H9 (cell line): ENCODE results near the gene MAML3. TPM values are rescaled to one million over a fixed set of nuclear protein-coding genes. Genes with fewer than 3 reads are reported as not detected.

ENCODE experiments used
- DNase-seq: peaks from one replicate; pipeline ENCODE4 v3.0.0-alpha.2; 2017
- H2AFZ ChIP-seq: one replicate; pipeline ENCODE4 v1.6.1; 2013; ENCODE audit warnings: mild to moderate bottlenecking, low read length, control low read depth, moderate library complexity
- H2AK5ac ChIP-seq: 2 replicates; pipeline ENCODE4 v1.6.1; 2013; ENCODE audit warnings: low read length, control low read depth, mixed read lengths; ENCODE audit not compliant: insufficient read length
- H2BK120ac ChIP-seq: one replicate; pipeline ENCODE4 v1.6.1; 2013; ENCODE audit warnings: low read depth, mild to moderate bottlenecking, low read length, control low read depth, inconsistent platforms; ENCODE audit not compliant: poor library complexity, severe bottlenecking
- H2BK12ac ChIP-seq: 2 replicates; pipeline ENCODE4 v1.6.1; 2013; ENCODE audit warnings: low read length, control low read depth, mixed read lengths, low read depth; ENCODE audit not compliant: insufficient read length
- H2BK15ac ChIP-seq: 2 replicates; pipeline ENCODE4 v1.6.1; 2013; ENCODE audit warnings: low read depth, low read length, control low read depth
- H2BK20ac ChIP-seq: one replicate; pipeline ENCODE4 v1.6.1; 2013; ENCODE audit warnings: low read depth, mild to moderate bottlenecking, low read length, control low read depth, inconsistent platforms; ENCODE audit not compliant: poor library complexity, severe bottlenecking
- H2BK5ac ChIP-seq: 2 replicates; pipeline ENCODE4 v1.6.1; 2013; ENCODE audit warnings: low read length, control low read depth, mixed read lengths; ENCODE audit not compliant: insufficient read length
- H3K14ac ChIP-seq: 2 replicates; pipeline ENCODE4 v1.6.1; 2013; ENCODE audit warnings: low read length, control low read depth; ENCODE audit not compliant: insufficient read depth
- H3K18ac ChIP-seq: 2 replicates; pipeline ENCODE4 v1.6.1; 2013; ENCODE audit warnings: low read depth, mild to moderate bottlenecking, mixed read lengths, low read length, control low read depth; ENCODE audit not compliant: insufficient read length
- H3K23ac ChIP-seq: 2 replicates; pipeline ENCODE4 v1.6.1; 2013; ENCODE audit warnings: low read length, control low read depth, mixed read lengths, low read depth; ENCODE audit not compliant: insufficient read length
- H3K23me2 ChIP-seq: 2 replicates; pipeline ENCODE4 v1.6.1; 2013; ENCODE audit warnings: low read depth, mild to moderate bottlenecking, mixed read lengths, low read length, control low read depth; ENCODE audit not compliant: insufficient read length, poor library complexity, severe bottlenecking
- H3K27ac ChIP-seq: 2 replicates; pipeline ENCODE4 v1.5.1; 2013; ENCODE audit warnings: low read length, control low read depth, mixed read lengths, low read depth; ENCODE audit not compliant: insufficient read length
- H3K27me3 ChIP-seq: 2 replicates; pipeline ENCODE4 v1.6.1; 2013; ENCODE audit warnings: low read length, control low read depth, inconsistent platforms; ENCODE audit not compliant: insufficient read depth
- H3K4ac ChIP-seq: 2 replicates; pipeline ENCODE4 v1.6.1; 2013; ENCODE audit warnings: low read depth, mild to moderate bottlenecking, control low read depth, inconsistent platforms, low read length, moderate library complexity
- H3K4me1 ChIP-seq: 2 replicates; pipeline ENCODE4 v1.6.1; 2013; ENCODE audit warnings: low read length, control low read depth, inconsistent platforms; ENCODE audit not compliant: insufficient read depth
- H3K4me2 ChIP-seq: 2 replicates; pipeline ENCODE4 v1.6.1; 2013; ENCODE audit warnings: low read length, control low read depth, mixed read lengths; ENCODE audit not compliant: insufficient read length, insufficient read depth
- H3K56ac ChIP-seq: 2 replicates; pipeline ENCODE4 v1.6.1; 2013; ENCODE audit warnings: low read depth, mild to moderate bottlenecking, mixed read lengths, low read length, control low read depth; ENCODE audit not compliant: insufficient read length
- H3K79me1 ChIP-seq: 2 replicates; pipeline ENCODE4 v1.6.1; 2013; ENCODE audit warnings: low read depth, mild to moderate bottlenecking, moderate library complexity, low read length, control low read depth, inconsistent platforms; ENCODE audit not compliant: insufficient read depth, poor library complexity, severe bottlenecking
- H3K79me2 ChIP-seq: 2 replicates; pipeline ENCODE4 v1.6.1; 2013; ENCODE audit warnings: low read length, control low read depth, inconsistent platforms; ENCODE audit not compliant: insufficient read depth
- H3K9ac ChIP-seq: 2 replicates; pipeline ENCODE4 v1.6.1; 2013; ENCODE audit warnings: low read length, control low read depth, mixed read lengths; ENCODE audit not compliant: insufficient read length; ENCODE audit errors: extremely low read depth
- H3K9me3 ChIP-seq: one replicate; pipeline ENCODE4 v1.6.1; 2013; ENCODE audit warnings: low read depth, low read length, inconsistent platforms; ENCODE audit not compliant: control insufficient read depth
- H3T11ph ChIP-seq: one replicate; pipeline ENCODE4 v1.6.1; 2013; ENCODE audit warnings: mild to moderate bottlenecking, low read length, control low read depth, inconsistent platforms
- H4K20me1 ChIP-seq: one replicate; pipeline ENCODE4 v1.6.1; 2013; ENCODE audit not compliant: control insufficient read depth, insufficient read length, insufficient read depth
- H4K5ac ChIP-seq: 2 replicates; pipeline ENCODE4 v1.6.1; 2013; ENCODE audit warnings: low read depth, mild to moderate bottlenecking, mixed read lengths, low read length, control low read depth; ENCODE audit not compliant: insufficient read length
- H4K8ac ChIP-seq: replicated peaks from 2 replicates; pipeline ENCODE4 v1.6.1; 2013; ENCODE audit warnings: low read length, control low read depth, mixed read lengths, low read depth; ENCODE audit not compliant: insufficient read length
- H4K91ac ChIP-seq: 2 replicates; pipeline ENCODE4 v1.6.1; 2013; ENCODE audit warnings: low read depth, mild to moderate bottlenecking, moderate library complexity, mixed read lengths, low read length, control low read depth; ENCODE audit not compliant: insufficient read length
- H3K27ac Mint-ChIP-seq, 3 experiments: 2 replicates in 2 of 3; 3 replicates in 1 of 3; pipeline ENCODE4 v1.8.0; 2020 to 2021; ENCODE audit warnings: mixed read lengths in 3 of 3, mild to moderate bottlenecking in 1 of 3, moderate library complexity in 1 of 3
- H3K27me3 Mint-ChIP-seq: 2 replicates; pipeline ENCODE4 v1.8.0; 2021; ENCODE audit warnings: low read depth, mild to moderate bottlenecking, moderate library complexity, mixed read lengths
- H3K36me3 Mint-ChIP-seq, 3 experiments: 2 replicates in 2 of 3; 3 replicates in 1 of 3; pipeline ENCODE4 v1.8.0; 2020 to 2021; ENCODE audit warnings: low read depth in 3 of 3, mixed read lengths in 3 of 3; ENCODE audit not compliant: insufficient read depth in 1 of 3
- H3K4me1 Mint-ChIP-seq, 2 experiments: 2 replicates each; pipeline ENCODE4 v1.8.0; 2020; ENCODE audit warnings: mixed read lengths in 2 of 2
- H3K4me3 Mint-ChIP-seq, 2 experiments: 2 replicates in 1 of 2; 3 replicates in 1 of 2; pipeline ENCODE4 v1.8.0; 2020 to 2021; ENCODE audit warnings: mild to moderate bottlenecking in 2 of 2, mixed read lengths in 2 of 2, moderate library complexity in 1 of 2
- H3K9me3 Mint-ChIP-seq, 2 experiments: 2 replicates in 1 of 2; 3 replicates in 1 of 2; pipeline ENCODE4 v1.8.0; 2020; ENCODE audit warnings: mild to moderate bottlenecking in 2 of 2, mixed read lengths in 2 of 2, moderate library complexity in 1 of 2
- CTCF ChIP-seq: fragments of 200-600 bp; sonication (generic); conservative IDR thresholded peaks from 3 replicates; pipeline ENCODE4 v1.8.0; 2021; ENCODE audit warnings: antibody characterized with exemption, mild to moderate bottlenecking
- WGBS: extraction: QIAGEN DNeasy Blood & Tissue Kit; methylation state at CpG from one replicate; pipeline ENCODE4 v1.1.7; 2013; ENCODE audit warnings: missing lambda C conversion rate, low lambda C conversion rate, mixed read lengths; ENCODE audit not compliant: insufficient read length; ENCODE audit errors: extremely low coverage; 5-methylcytosine and 5-hydroxymethylcytosine counted together
- total RNA-seq: library from RNA; stranded (reverse); gene quantifications from 2 replicates; pipeline ENCODE4 v1.2.1, GENCODE V29; 2021

MAML3 gene
- total RNA-seq, 1 experiment from 2014 or later, result 3.9 TPM

GRCh38 chr4:139857021-139857420, 297.0 kb downstream of the MAML3 start:
- no peak overlapping the region for H2AFZ ChIP-seq
- no peak overlapping the region for H2BK12ac ChIP-seq
- H3K14ac ChIP-seq, result no peak overlapping the region
- H4K5ac ChIP-seq, result no peak overlapping the region
- H4K8ac ChIP-seq, result no peak overlapping the region
- WGBS, result no CpG with 5 or more reads among the region's 4 CpGs
- H3K27me3 ChIP-seq, result no peaks in the 10 kb centered on the region
- no peak overlapping the region for H2BK20ac ChIP-seq
- H3K18ac ChIP-seq, result no peak overlapping the region
- no peaks in the 10 kb centered on the region for H4K20me1 ChIP-seq
- H2BK5ac ChIP-seq, result no peak overlapping the region
- no peak for TF ChIP-seq CTCF
- peaks cover 4% of the 10 kb centered on the region; the same call in 1 of the 2 replicates for H3K4me1 ChIP-seq
- Mint-ChIP-seq H3K4me3 (no peak overlapping the region), H3K9me3 (no peaks in the 10 kb centered on the region; a peak in 1 of 5 replicates), H3K27ac (0 out of 7 replicates have a peak overlapping the region, but pooled peaks of 2 of the 3 experiments have one; percentile 25 to 44), H3K4me1 (peaks cover 63 to 68% of the 10 kb centered on the region in 2 experiments), H3K27me3 (no peaks in the 10 kb centered on the region), H3K36me3 (no peaks in the 10 kb centered on the region)
- no peaks in the 10 kb centered on the region for H3K79me1 ChIP-seq
- H4K91ac ChIP-seq, result no peak overlapping the region
- H3K23ac ChIP-seq, result no peak overlapping the region
- H2BK120ac ChIP-seq, result no peak overlapping the region
- H3K4ac ChIP-seq, result no peak overlapping the region
- H3K9me3 ChIP-seq, result no peaks in the 10 kb centered on the region
- H3K23me2 ChIP-seq, result no peaks in the 10 kb centered on the region
- DNase-seq, result no peak
- H2AK5ac ChIP-seq, result no peak overlapping the region
- no peak overlapping the region for H3K56ac ChIP-seq
- no peak overlapping the region for H3K4me2 ChIP-seq
- no peaks in the 10 kb centered on the region for H3K79me2 ChIP-seq
- no peak overlapping the region for H3T11ph ChIP-seq
- no peak overlapping the region for H2BK15ac ChIP-seq
- no peak overlapping the region for H3K27ac ChIP-seq
- no peak overlapping the region for H3K9ac ChIP-seq
